ENCODE measurements around the gene ZNF521. TPM values are rescaled to one million over a fixed set of nuclear protein-coding genes. Genes with fewer than 3 reads are reported as not detected.

The ZNF521 gene
- total and polyA plus RNA-seq, 8 donors: 0.80 to 290 (median 11.1) TPM

GRCh38 chr18:25244924-25245698 is 106.9 kb downstream of the ZNF521 start:
- Histone ChIP-seq H3K27ac (no peak overlapping the region), H3K9me3 (no peaks in the 10 kb centered on the region), H3K36me3 (no peaks in the 10 kb centered on the region), H3K4me3 (no peak overlapping the region), H3K27me3 (no peaks in the 10 kb centered on the region), H3K4me1 (peaks cover 0 to 29% (median 19%) of the 10 kb centered on the region in 4 donors)
- intact Hi-C loops (cut with DNase I; ENCODE audit: low total_unique reads): no loop called here
- 81 to 84% (median 82%) methylated on average over 4 of the region's 4 CpGs for WGBS, 5 donors
- no peak for DNase-seq
- no peak for TF ChIP-seq POLR2A (IDR thresholded peaks at IDR 0.05)

- no peak overlapping the region for H3K4me3 ChIP-seq
- intact Hi-C loops (cut with DNase I; ENCODE audit: low total_unique reads): no loop called here
Measured at GRCh38 chr18:25244170-25244569, 107.8 kb downstream of the ZNF521 start.

GRCh38 chr18:25243754-25244153 is 108.2 kb downstream of the ZNF521 start:
- peaks cover 0 to 21% (median 11%) of the 10 kb centered on the region in 4 donors for H3K4me1 ChIP-seq
- intact Hi-C loops (cut with DNase I; ENCODE audit: low total_unique reads): no loop called here
- no peak overlapping the region for H3K4me3 ChIP-seq
- TF ChIP-seq POLR2AphosphoS5 (IDR thresholded peaks at IDR 0.05) (no peak), EP300 (IDR thresholded peaks at IDR 0.05) (no peak), CTCF (IDR thresholded peaks at IDR 0.05) (no peak), POLR2A (IDR thresholded peaks at IDR 0.05) (no peak)
- WGBS, 5 donors: 68 to 87% (median 80%) methylated on average over 1 of the region's 1 CpG
- H3K27ac ChIP-seq: no peak overlapping the region
- no peaks in the 10 kb centered on the region for H3K27me3 ChIP-seq
- H3K9me3 ChIP-seq: no peaks in the 10 kb centered on the region
- no peaks in the 10 kb centered on the region for H3K36me3 ChIP-seq
- no peak for DNase-seq

More at GRCh38 chr18:25244170-25244569, 107.8 kb downstream of the ZNF521 start:
- Histone ChIP-seq H3K4me1 (peaks cover 0 to 25% (median 15%) of the 10 kb centered on the region in 4 donors), H3K9me3 (no peaks in the 10 kb centered on the region), H3K36me3 (no peaks in the 10 kb centered on the region), H3K27me3 (no peaks in the 10 kb centered on the region), H3K27ac (no peak overlapping the region)
- TF ChIP-seq CTCF (IDR thresholded peaks at IDR 0.05) (no peak), POLR2AphosphoS5 (IDR thresholded peaks at IDR 0.05) (no peak), EP300 (IDR thresholded peaks at IDR 0.05) (no peak), POLR2A (IDR thresholded peaks at IDR 0.05) (no peak)
- DNase-seq: no peak

GRCh38 chr18:25243257-25243656 is 108.7 kb downstream of the ZNF521 start:
- Histone ChIP-seq H3K27ac (no peak overlapping the region), H3K4me3 (no peak overlapping the region), H3K4me1 (peaks cover 0 to 16% (median 8%) of the 10 kb centered on the region in 4 donors), H3K27me3 (no peaks in the 10 kb centered on the region), H3K36me3 (no peaks in the 10 kb centered on the region), H3K9me3 (no peaks in the 10 kb centered on the region)
- no peak for DNase-seq
- WGBS, 5 donors: 76 to 82% (median 78%) methylated on average over 2 of the region's 2 CpGs
- no peak for TF ChIP-seq EP300 (IDR thresholded peaks at IDR 0.05)
- no peak for TF ChIP-seq CTCF (IDR thresholded peaks at IDR 0.05)
- no peak for TF ChIP-seq POLR2AphosphoS5 (IDR thresholded peaks at IDR 0.05)
- no peak for TF ChIP-seq POLR2A (IDR thresholded peaks at IDR 0.05)
- intact Hi-C loops (cut with DNase I; ENCODE audit: low total_unique reads): no loop called here

GRCh38 chr18:25240420-25240770 is 111.6 kb downstream of the ZNF521 start:
- H3K9me3 ChIP-seq: no peaks in the 10 kb centered on the region
- intact Hi-C loops (cut with DNase I; ENCODE audit: low total_unique reads): no loop called here

More at GRCh38 chr18:25240420-25240770, 111.6 kb downstream of the ZNF521 start:
- H3K27ac ChIP-seq: no peak overlapping the region
- peaks cover 0 to 6% (median 2%) of the 10 kb centered on the region in 4 donors for H3K4me1 ChIP-seq
- no peak for DNase-seq
- H3K4me3 ChIP-seq: no peak overlapping the region
- no peaks in the 10 kb centered on the region for H3K36me3 ChIP-seq
- no peak for TF ChIP-seq EP300 (IDR thresholded peaks at IDR 0.05)
- TF ChIP-seq POLR2A (IDR thresholded peaks at IDR 0.05): no peak
- TF ChIP-seq CTCF (IDR thresholded peaks at IDR 0.05): no peak
- no peak for TF ChIP-seq POLR2AphosphoS5 (IDR thresholded peaks at IDR 0.05)
- 82 to 94% (median 89%) methylated on average over 5 of the region's 5 CpGs for WGBS, 5 donors
- no peaks in the 10 kb centered on the region for H3K27me3 ChIP-seq
